GM23338 (cell line): ENCODE measurements around the gene MET. TPM values are rescaled to one million over a fixed set of nuclear protein-coding genes. Genes with fewer than 3 reads are reported as not detected.

Experiments
- ATAC-seq: fragments of 200-7000 bp; cut with Tn5 transposase; 3 replicates; pipeline ENCODE4 v1.9.1; 2020
- DNase-seq: peaks from one replicate; pipeline ENCODE4 v3.0.0-alpha.2; 2015; ENCODE audit warnings: low spot score
- H2AFZ ChIP-seq: fragments of 200-600 bp; sonication (generic); 2 replicates; pipeline ENCODE4 v1.8.0; 2016; ENCODE audit warnings: antibody characterized with exemption, mild to moderate bottlenecking, moderate library complexity
- H3F3A ChIP-seq: fragments of 200-600 bp; sonication (generic); replicated peaks from 2 replicates; pipeline ENCODE4 v1.8.0; 2017; ENCODE audit warnings: antibody characterized with exemption, mixed run types, low read depth
- H3K27ac ChIP-seq: fragments of 200-600 bp; sonication (generic); 2 replicates; pipeline ENCODE4 v1.6.1; 2016; ENCODE audit warnings: low read depth
- H3K27me3 ChIP-seq: fragments of 200-600 bp; sonication (generic); 2 replicates; pipeline ENCODE4 v1.8.0; 2016; ENCODE audit warnings: mild to moderate bottlenecking, mixed run types, moderate library complexity; ENCODE audit not compliant: insufficient read depth
- H3K36me3 ChIP-seq: fragments of 200-600 bp; sonication (generic); 2 replicates; pipeline ENCODE4 v1.8.0; 2016; ENCODE audit warnings: mild to moderate bottlenecking; ENCODE audit not compliant: insufficient read depth
- H3K4me1 ChIP-seq: fragments of 200-600 bp; sonication (generic); 2 replicates; pipeline ENCODE4 v1.8.0; 2016; ENCODE audit warnings: mild to moderate bottlenecking, moderate library complexity; ENCODE audit not compliant: insufficient read depth
- H3K4me2 ChIP-seq: fragments of 200-600 bp; sonication (generic); 2 replicates; pipeline ENCODE4 v1.7.1; 2017; ENCODE audit warnings: mixed run types
- H3K4me3 ChIP-seq: fragments of 200-600 bp; sonication (generic); 2 replicates; pipeline ENCODE4 v1.6.1; 2016; ENCODE audit warnings: mixed run types
- H3K79me2 ChIP-seq: fragments of 200-600 bp; sonication (generic); replicated peaks from 2 replicates; pipeline ENCODE4 v1.8.0; 2017; ENCODE audit warnings: mild to moderate bottlenecking; ENCODE audit not compliant: insufficient read depth
- H3K9me2 ChIP-seq: fragments of 200-600 bp; sonication (generic); 2 replicates; pipeline ENCODE4 v1.8.0; 2017; ENCODE audit not compliant: insufficient read depth
- H4K20me1 ChIP-seq: fragments of 200-600 bp; sonication (generic); replicated peaks from 2 replicates; pipeline ENCODE4 v1.8.0; 2017; ENCODE audit warnings: mild to moderate bottlenecking; ENCODE audit not compliant: insufficient read depth
- H3K27ac Mint-ChIP-seq: 2 replicates; pipeline ENCODE4 v1.8.0; 2020; ENCODE audit warnings: inconsistent platforms, mild to moderate bottlenecking, moderate library complexity, mixed read lengths
- H3K27me3 Mint-ChIP-seq: 3 replicates; pipeline ENCODE4 v1.8.0; 2022; ENCODE audit warnings: low read depth, mild to moderate bottlenecking, moderate library complexity, mixed read lengths, inconsistent platforms; ENCODE audit not compliant: insufficient read depth, poor library complexity
- H3K36me3 Mint-ChIP-seq: 3 replicates; pipeline ENCODE4 v1.8.0; 2021; ENCODE audit warnings: low read depth, mild to moderate bottlenecking, inconsistent platforms, moderate library complexity, mixed read lengths
- H3K4me1 Mint-ChIP-seq: 3 replicates; pipeline ENCODE4 v1.8.0; 2020; ENCODE audit warnings: mild to moderate bottlenecking, inconsistent platforms, mixed read lengths
- H3K4me3 Mint-ChIP-seq: 3 replicates; pipeline ENCODE4 v1.8.0; 2021; ENCODE audit warnings: moderate library complexity, mild to moderate bottlenecking, inconsistent platforms, mixed read lengths
- H3K9me3 Mint-ChIP-seq: 3 replicates; pipeline ENCODE4 v1.8.0; 2020; ENCODE audit warnings: moderate library complexity, mild to moderate bottlenecking, inconsistent platforms, mixed read lengths
- CREB1 ChIP-seq: fragments of 250-450 bp; sonication (Bioruptor Pico); IDR thresholded peaks from 2 replicates; pipeline ENCODE4 v1.5.0; 2020; ENCODE audit warnings: low read depth, mild to moderate bottlenecking, moderate library complexity
- CTCF ChIP-seq, 2 experiments: fragments of 200-600 bp in 1 of 2; sonication (generic) in 1 of 2; conservative IDR thresholded peaks; 2 replicates each; pipeline versions ENCODE4 v1.5.1 to v1.6.1; 2016 to 2017; ENCODE audit warnings: antibody characterized with exemption in 2 of 2, low read depth in 2 of 2, mild to moderate bottlenecking in 2 of 2, moderate library complexity in 1 of 2
- EZH2 ChIP-seq: fragments of 200-600 bp; sonication (generic); IDR thresholded peaks from one replicate; pipeline ENCODE4 v1.8.0; 2017; ENCODE audit warnings: antibody characterized with exemption, mild to moderate bottlenecking, low read depth; ENCODE audit not compliant: unreplicated experiment
- EZH2phosphoT487 ChIP-seq: fragments of 200-600 bp; sonication (generic); IDR thresholded peaks from one replicate; pipeline ENCODE4 v1.8.1; 2018; ENCODE audit warnings: antibody characterized with exemption; ENCODE audit not compliant: unreplicated experiment
- JUNB ChIP-seq: IDR thresholded peaks from one replicate; pipeline ENCODE4 v1.6.1; 2016; ENCODE audit warnings: antibody characterized with exemption; ENCODE audit not compliant: unreplicated experiment
- NANOG ChIP-seq: IDR thresholded peaks from 2 replicates; pipeline ENCODE4 v1.6.1; 2016; ENCODE audit warnings: antibody characterized with exemption, borderline replicate concordance
- POLR2AphosphoS5 ChIP-seq: IDR thresholded peaks from 2 replicates; pipeline ENCODE4 v1.6.1; 2016; ENCODE audit warnings: antibody characterized with exemption, low read depth
- REST ChIP-seq: IDR thresholded peaks from one replicate; pipeline ENCODE4 v1.6.1; 2018; ENCODE audit warnings: antibody characterized with exemption; ENCODE audit not compliant: unreplicated experiment
- STAT1 ChIP-seq: IDR thresholded peaks from one replicate; pipeline ENCODE4 v1.6.1; 2016; ENCODE audit warnings: antibody characterized with exemption; ENCODE audit not compliant: unreplicated experiment
- ZNF114 ChIP-seq: fragments of 250-450 bp; sonication (Bioruptor Pico); IDR thresholded peaks from 2 replicates; pipeline ENCODE4 v1.5.0; 2020; ENCODE audit warnings: mild to moderate bottlenecking, moderate library complexity
- ZNF331 ChIP-seq: fragments of 250-450 bp; sonication (Bioruptor Pico); IDR thresholded peaks from 2 replicates; pipeline ENCODE4 v1.5.0; 2020; ENCODE audit warnings: low read depth, mild to moderate bottlenecking, moderate library complexity
- ZNF462 ChIP-seq: fragments of 250-450 bp; sonication (Bioruptor Pico); IDR thresholded peaks from 2 replicates; pipeline ENCODE4 v1.5.0; 2020; ENCODE audit warnings: mild to moderate bottlenecking, moderate library complexity
- polyA plus RNA-seq: library from polyadenylated mRNA; unstranded; fragments of >200 nt; fragmentation: Nextera tagmentation; extraction: Ambion mirVana; gene quantifications from 2 replicates; pipeline ENCODE4 v1.2.1, GENCODE V29; 2016
- total RNA-seq: library from RNA; depleted of rRNA; stranded (reverse); fragments of >200 nt; shearing (Covaris generic); gene quantifications from 2 replicates; pipeline ENCODE4 v1.2.3, GENCODE V29; 2014
- TF ChIP-seq, protein P1 (sequence below): IDR thresholded peaks from 2 replicates; pipeline ENCODE4 v1.6.1; 2016; ENCODE audit warnings: antibody characterized with exemption

The MET gene
- total and polyA plus RNA-seq, 2 experiments from 2014 or later: 4.8 to 23.1 TPM

DNA sequence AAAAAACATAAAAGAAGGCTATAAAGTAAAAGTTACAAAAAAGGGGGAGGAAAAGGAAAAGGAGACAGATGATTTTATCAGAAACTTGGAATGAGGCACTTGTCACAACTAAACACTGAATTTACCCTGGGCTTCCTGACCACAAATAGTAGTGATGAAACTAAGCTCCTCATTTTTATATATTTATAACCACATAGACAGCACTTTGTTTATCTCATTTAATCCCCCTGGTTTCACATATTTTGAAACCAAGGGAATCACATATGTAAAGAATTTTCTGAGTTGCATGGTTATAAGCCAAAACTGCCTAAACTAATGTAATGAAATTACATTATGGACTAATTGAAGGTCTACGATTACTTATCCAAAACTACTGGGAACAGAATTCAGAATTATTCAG is 39.6 kb upstream of the MET start:
- no peaks in the 10 kb centered on the region for H3K27me3 Mint-ChIP-seq
- H3K27ac Mint-ChIP-seq: no peak overlapping the region
- H2AFZ ChIP-seq: no peak overlapping the region
- no peaks in the 10 kb centered on the region for H3K36me3 ChIP-seq
- H3K4me3 ChIP-seq: no peak overlapping the region
- H3K9me3 Mint-ChIP-seq: no peaks in the 10 kb centered on the region
- no peak for ATAC-seq
- no peaks in the 10 kb centered on the region for H3K79me2 ChIP-seq
- H3K4me1 ChIP-seq: no peaks in the 10 kb centered on the region
- DNase-seq: no peak
- no peak for TF ChIP-seq CTCF (conservative IDR thresholded peaks at IDR 0.05; ENCODE audit: low read depth in 2 of 2)
- TF ChIP-seq STAT1: no peak
- TF ChIP-seq ZNF331 (CRISPR knock-in tag): no peak
- no peak for TF ChIP-seq ZNF114 (CRISPR knock-in tag)
- TF ChIP-seq, protein P1, sequence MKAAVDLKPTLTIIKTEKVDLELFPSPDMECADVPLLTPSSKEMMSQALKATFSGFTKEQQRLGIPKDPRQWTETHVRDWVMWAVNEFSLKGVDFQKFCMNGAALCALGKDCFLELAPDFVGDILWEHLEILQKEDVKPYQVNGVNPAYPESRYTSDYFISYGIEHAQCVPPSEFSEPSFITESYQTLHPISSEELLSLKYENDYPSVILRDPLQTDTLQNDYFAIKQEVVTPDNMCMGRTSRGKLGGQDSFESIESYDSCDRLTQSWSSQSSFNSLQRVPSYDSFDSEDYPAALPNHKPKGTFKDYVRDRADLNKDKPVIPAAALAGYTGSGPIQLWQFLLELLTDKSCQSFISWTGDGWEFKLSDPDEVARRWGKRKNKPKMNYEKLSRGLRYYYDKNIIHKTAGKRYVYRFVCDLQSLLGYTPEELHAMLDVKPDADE: no peak
- no peak for TF ChIP-seq REST
- TF ChIP-seq NANOG: no peak
- no peak for TF ChIP-seq POLR2AphosphoS5
- no peak for TF ChIP-seq EZH2phosphoT487
- no peak for TF ChIP-seq CREB1 (CRISPR knock-in tag)
- no peak for TF ChIP-seq EZH2
- TF ChIP-seq ZNF462 (CRISPR knock-in tag): no peak
- no peak for TF ChIP-seq JUNB
- no peaks in the 10 kb centered on the region for H3K9me2 ChIP-seq
- peaks cover 6% of the 10 kb centered on the region; the same call in 2 of the 3 replicates for H3K4me1 Mint-ChIP-seq
- H3K27me3 ChIP-seq: no peaks in the 10 kb centered on the region
- H3K4me3 Mint-ChIP-seq: no peak overlapping the region
- H4K20me1 ChIP-seq: no peaks in the 10 kb centered on the region
- no peaks in the 10 kb centered on the region for H3K36me3 Mint-ChIP-seq
- no peak overlapping the region for H3K4me2 ChIP-seq
- H3K27ac ChIP-seq: no peak overlapping the region
- no peaks in the 10 kb centered on the region for H3F3A ChIP-seq
